HepG2 (cell line): ENCODE results near the gene BRSK2. TPM values are rescaled to one million over a fixed set of nuclear protein-coding genes. Genes with fewer than 3 reads are reported as not detected.

ENCODE experiments used
- ARHGAP35 ChIP-seq: sonication (generic); formaldehyde crosslinking; IDR thresholded peaks from 2 replicates; pipeline ENCODE4 v1.9.0; 2022; ENCODE audit warnings: mild to moderate bottlenecking, inconsistent platforms, moderate library complexity, missing genetic modification reagents, borderline replicate concordance
- ATF3 ChIP-seq: sonication (generic); formaldehyde crosslinking; IDR thresholded peaks from 2 replicates; pipeline ENCODE4 v1.4.0; 2020; ENCODE audit warnings: missing genetic modification reagents
- EEA1 ChIP-seq: sonication (generic); formaldehyde crosslinking; IDR thresholded peaks from 2 replicates; pipeline ENCODE4 v1.5.1; 2020; ENCODE audit warnings: mild to moderate bottlenecking, missing genetic modification reagents, borderline replicate concordance
- FIP1L1 ChIP-seq: fragments of 200-400 bp; formaldehyde crosslinking; IDR thresholded peaks from 2 replicates; pipeline ENCODE4 v1.6.1; 2018; ENCODE audit warnings: low read depth, mild to moderate bottlenecking, low read length, moderate library complexity, borderline replicate concordance; ENCODE audit not compliant: insufficient read depth
- FOSL2 ChIP-seq: sonication (generic); formaldehyde crosslinking; IDR thresholded peaks from 2 replicates; pipeline ENCODE4 v1.4.0; 2020; ENCODE audit warnings: missing genetic modification reagents
- FOXM1 ChIP-seq: sonication (generic); formaldehyde crosslinking; IDR thresholded peaks from 2 replicates; pipeline ENCODE4 v1.5.0; 2020; ENCODE audit warnings: missing genetic modification reagents
- NFE2L1 ChIP-seq: sonication (generic); formaldehyde crosslinking; IDR thresholded peaks from 2 replicates; pipeline ENCODE4 v1.4.0; 2020; ENCODE audit warnings: missing genetic modification reagents, mild to moderate bottlenecking, borderline replicate concordance
- NFIB ChIP-seq: sonication (generic); formaldehyde crosslinking; IDR thresholded peaks from 2 replicates; pipeline ENCODE4 v1.9.0; 2021; ENCODE audit warnings: missing genetic modification reagents, mild to moderate bottlenecking, borderline replicate concordance
- PAWR ChIP-seq: sonication (generic); formaldehyde crosslinking; IDR thresholded peaks from 2 replicates; pipeline ENCODE4 v1.4.0; 2020; ENCODE audit warnings: missing genetic modification reagents, mild to moderate bottlenecking, borderline replicate concordance
- PBX3 ChIP-seq: sonication (generic); formaldehyde crosslinking; IDR thresholded peaks from 2 replicates; pipeline ENCODE4 v1.8.1; 2023; ENCODE audit warnings: missing genetic modification reagents, inconsistent platforms, borderline replicate concordance
- PRDM15 ChIP-seq: sonication (generic); formaldehyde crosslinking; IDR thresholded peaks from 2 replicates; pipeline ENCODE4 v1.4.0; 2020; ENCODE audit warnings: missing genetic modification reagents
- SP5 ChIP-seq: IDR thresholded peaks from 2 replicates; pipeline ENCODE4 v1.6.1; 2016; ENCODE audit warnings: low read depth, borderline replicate concordance
- ZNF598 ChIP-seq: sonication (generic); formaldehyde crosslinking; IDR thresholded peaks from 2 replicates; pipeline ENCODE4 v1.5.1; 2020; ENCODE audit warnings: mild to moderate bottlenecking, missing genetic modification reagents, borderline replicate concordance
- ZNF607 ChIP-seq: sonication (generic); formaldehyde crosslinking; IDR thresholded peaks from 2 replicates; pipeline ENCODE4 v1.5.1; 2020; ENCODE audit warnings: missing genetic modification reagents, mild to moderate bottlenecking, borderline replicate concordance
- ZNF614 ChIP-seq: IDR thresholded peaks from 2 replicates; pipeline ENCODE4 v1.6.1; 2018; ENCODE audit warnings: missing biosample characterization, missing genetic modification reagents, inconsistent platforms, borderline replicate concordance
- ZNF646 ChIP-seq: sonication (generic); formaldehyde crosslinking; IDR thresholded peaks from 2 replicates; pipeline ENCODE4 v1.9.0; 2021; ENCODE audit warnings: mild to moderate bottlenecking, missing genetic modification reagents
- ZNF775 ChIP-seq: sonication (generic); formaldehyde crosslinking; IDR thresholded peaks from 2 replicates; pipeline ENCODE4 v1.4.0; 2020; ENCODE audit warnings: missing genetic modification reagents, mild to moderate bottlenecking, moderate library complexity, borderline replicate concordance
- polyA plus RNA-seq, 8 experiments: library from polyadenylated mRNA; depleted of rRNA in 3 of 8; stranded (reverse) in 7 of 8; unstranded in 1 of 8; fragments of >200 nt; fragmentation: Illumina TruSeq in 4 of 8; extraction: Trizol in 4 of 8; gene quantifications; 2 replicates each; pipeline versions ENCODE4 v1.2.1 to v1.2.3, GENCODE V29; 2011 to 2016; ENCODE audit warnings: low read depth in 4 of 8, missing spikeins in 1 of 8, mixed read lengths in 1 of 8; ENCODE audit not compliant: insufficient read depth in 1 of 8
- total RNA-seq, 5 experiments: library from RNA; depleted of rRNA; stranded (reverse); fragments of >200 nt; fragmentation: Illumina TruSeq; extraction: Trizol; gene quantifications; 2 replicates each; pipeline ENCODE4 v1.2.3, GENCODE V29; 2016; ENCODE audit warnings: low read depth in 1 of 5

The BRSK2 gene
- total and polyA plus RNA-seq, 2 of the 13 experiments (the other 11 are each of a cell fraction or from before 2014, with no cell fraction given) = 0.74 to 1.1 TPM

- TF ChIP-seq PBX3 (CRISPR knock-in tag) (no peak), FOSL2 (CRISPR knock-in tag) (peak; percentile 19; the same call in 1 of the 2 replicates), NFIB (CRISPR knock-in tag) (no peak), NFE2L1 (CRISPR knock-in tag) (no peak), FOXM1 (no peak), EEA1 (no peak; the same call in 1 of the 2 replicates), ATF3 (peak; percentile 51; the same call in 1 of the 2 replicates), PAWR (CRISPR knock-in tag) (no peak), PRDM15 (CRISPR knock-in tag) (no peak), SP5 (CRISPR knock-in tag) (no peak), ARHGAP35 (CRISPR knock-in tag) (no peak), ZNF646 (CRISPR knock-in tag) (no peak), FIP1L1 (no peak), ZNF598 (CRISPR knock-in tag) (no peak), ZNF775 (CRISPR knock-in tag) (no peak), ZNF607 (peak; percentile 88; the same call in 1 of the 2 replicates), ZNF614 (CRISPR knock-in tag) (no peak)
Observed at GRCh38 chr11:1401656-1402221, 12.0 kb downstream of the BRSK2 start (continued).
